Stimulated activated CD4-positive, alpha-beta T cell treated with anti-CD3 and anti-CD28 coated beads, TNF-alpha, amount 100 ng/mL, for 24 hours (primary cell): ENCODE results near the gene USP30.
A peak's percentile ranks its signal among the peaks of the same experiment; 100 is the strongest.

Experiments
- DNase-seq, 3 experiments: peaks; one replicate each; pipeline ENCODE4 v3.0.0-alpha.2; 2020; ENCODE audit warnings: low read depth in 3 of 3

USP30 gene

DNA sequence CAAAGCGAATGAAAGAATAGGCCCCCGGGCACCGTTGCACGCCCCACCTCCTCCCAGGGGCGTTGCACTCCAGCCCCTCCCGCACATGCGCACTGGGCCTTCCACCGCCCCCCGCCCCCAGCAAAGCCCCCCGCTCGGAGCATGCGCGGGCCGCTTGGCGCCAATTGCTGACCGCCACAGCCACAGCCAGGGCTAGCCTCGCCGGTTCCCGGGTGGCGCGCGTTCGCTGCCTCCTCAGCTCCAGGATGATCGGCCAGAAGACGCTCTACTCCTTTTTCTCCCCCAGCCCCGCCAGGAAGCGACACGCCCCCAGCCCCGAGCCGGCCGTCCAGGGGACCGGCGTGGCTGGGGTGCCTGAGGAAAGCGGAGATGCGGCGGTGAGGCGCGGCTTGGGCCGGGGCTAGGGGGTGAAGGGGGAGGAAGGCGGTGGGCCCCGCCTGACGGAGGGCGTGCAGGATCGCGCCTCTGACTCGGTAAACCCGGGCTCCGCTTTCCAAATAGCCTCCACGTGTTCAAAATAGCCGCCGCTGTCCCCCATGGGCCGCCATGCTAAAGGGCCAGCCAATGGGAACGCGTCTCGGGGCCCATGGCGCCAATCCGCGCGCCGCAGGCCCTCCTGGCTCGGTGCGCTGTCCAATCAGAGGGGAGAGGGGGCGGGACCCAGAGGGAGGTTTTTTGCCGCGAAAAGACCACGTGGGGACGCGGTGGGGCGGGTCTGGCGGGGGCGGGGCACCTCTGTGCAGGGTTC, 45.2 kb downstream of the USP30 start, which contains the start of gene UNG:
UNG (plus strand) TSS at position 163 of the 748 bp plus-strand sequence; CDS start at position 246, 83 bp downstream.
- peak; percentile 93 to 96 (median 96) for DNase-seq

DNA sequence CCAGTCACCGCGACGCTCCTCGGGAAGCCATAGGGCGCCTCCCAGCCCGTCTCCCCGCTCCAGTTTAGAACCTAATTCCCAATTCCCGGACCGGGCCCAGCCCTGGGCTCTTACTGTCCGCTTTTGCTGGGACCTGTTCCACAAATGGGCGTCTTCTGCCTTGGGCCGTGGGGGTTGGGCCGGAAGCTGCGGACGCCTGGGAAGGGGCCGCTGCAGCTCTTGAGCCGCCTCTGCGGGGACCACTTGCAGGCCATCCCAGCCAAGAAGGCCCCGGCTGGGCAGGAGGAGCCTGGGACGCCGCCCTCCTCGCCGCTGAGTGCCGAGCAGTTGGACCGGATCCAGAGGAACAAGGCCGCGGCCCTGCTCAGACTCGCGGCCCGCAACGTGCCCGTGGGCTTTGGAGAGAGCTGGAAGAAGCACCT, 45.8 kb downstream of the USP30 start:
- DNase-seq: no peak

DNA sequence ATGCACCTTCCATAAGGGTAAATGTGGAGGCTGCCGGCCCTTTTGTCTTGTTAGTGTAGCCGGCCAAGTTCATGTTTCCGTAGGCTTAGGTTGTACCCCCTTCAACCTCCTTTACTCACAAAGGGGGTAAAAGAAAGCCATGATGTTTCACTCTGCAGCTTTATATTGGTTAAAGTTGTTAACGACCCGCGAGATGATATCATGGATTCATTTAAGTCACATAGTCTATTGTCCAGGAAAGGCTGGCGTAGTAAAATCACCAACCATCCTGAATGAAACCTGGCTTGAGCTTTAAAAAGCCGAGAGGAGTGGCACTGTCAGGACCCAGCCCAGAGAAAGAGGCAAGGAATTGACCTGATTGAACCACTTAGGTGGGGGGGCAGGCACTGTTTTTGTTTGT, 46.3 kb downstream of the USP30 start:
- no peak for DNase-seq

DNA sequence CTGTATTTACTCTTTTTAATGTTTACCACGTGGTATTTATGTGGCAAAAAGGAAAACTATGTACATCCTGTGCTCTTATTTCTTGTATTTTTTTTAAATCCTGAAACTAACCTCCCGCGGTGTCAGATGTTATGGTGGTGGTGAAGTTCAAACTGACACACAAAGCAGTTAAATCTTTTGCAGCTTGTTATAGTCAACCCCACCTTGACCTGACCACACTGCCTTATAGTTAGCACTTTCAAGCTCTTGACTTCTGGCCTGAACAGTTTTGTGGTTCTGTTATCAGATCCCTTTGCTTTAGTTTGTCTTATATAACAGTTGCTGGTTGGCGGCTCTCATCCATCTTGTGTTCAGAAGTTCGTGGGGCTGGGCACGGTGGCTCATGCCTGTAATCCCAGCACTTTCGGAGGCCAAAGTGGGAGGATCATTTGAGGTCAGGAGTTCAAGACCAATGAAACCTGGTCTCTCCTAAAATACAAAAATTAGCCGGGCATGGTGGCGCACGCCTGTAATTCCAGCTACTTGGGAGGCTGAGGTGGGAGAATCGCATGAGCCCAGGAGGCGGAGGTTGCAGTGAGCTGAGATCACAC, 47.1 kb downstream of the USP30 start:
- no peak for DNase-seq

DNA sequence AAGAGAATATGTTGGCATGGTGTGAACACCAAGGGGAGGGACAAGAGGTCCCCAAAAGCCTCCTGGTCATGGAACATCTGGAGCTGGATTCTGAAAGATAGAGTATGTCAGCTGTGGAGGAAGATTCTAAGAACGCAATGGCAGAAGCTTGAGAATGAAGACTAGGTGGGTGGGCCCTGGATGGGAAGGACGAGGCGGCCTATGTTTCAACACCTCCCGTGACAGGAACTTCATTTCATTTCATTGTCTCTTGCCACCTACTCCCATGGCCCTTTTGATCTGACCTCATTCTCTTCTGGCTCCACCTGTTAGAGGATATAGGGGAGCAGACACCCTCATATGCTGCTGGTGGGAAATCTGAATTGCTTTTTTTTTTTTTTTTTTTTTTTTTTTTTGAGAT, 48.4 kb downstream of the USP30 start:
- DNase-seq: no peak

DNA sequence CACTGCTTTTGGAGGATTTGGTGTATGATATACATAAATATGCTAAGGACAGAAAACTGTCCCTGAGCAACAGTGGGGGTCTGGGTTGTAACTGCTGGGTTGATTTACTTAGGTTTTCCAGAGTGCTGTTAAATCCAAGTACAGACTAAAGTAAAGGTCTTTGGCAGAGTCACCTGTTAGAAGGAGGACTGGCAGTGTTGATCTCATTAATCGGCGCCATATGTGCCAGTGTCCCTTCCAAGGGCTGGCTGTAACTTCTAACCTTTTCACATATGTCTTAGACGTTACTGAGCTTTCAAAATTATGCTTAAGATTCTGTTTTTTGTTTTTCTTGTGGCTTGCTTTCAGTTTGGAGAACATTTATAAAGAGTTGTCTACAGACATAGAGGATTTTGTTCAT, 50.1 kb downstream of the USP30 start:
- DNase-seq: no peak

DNA sequence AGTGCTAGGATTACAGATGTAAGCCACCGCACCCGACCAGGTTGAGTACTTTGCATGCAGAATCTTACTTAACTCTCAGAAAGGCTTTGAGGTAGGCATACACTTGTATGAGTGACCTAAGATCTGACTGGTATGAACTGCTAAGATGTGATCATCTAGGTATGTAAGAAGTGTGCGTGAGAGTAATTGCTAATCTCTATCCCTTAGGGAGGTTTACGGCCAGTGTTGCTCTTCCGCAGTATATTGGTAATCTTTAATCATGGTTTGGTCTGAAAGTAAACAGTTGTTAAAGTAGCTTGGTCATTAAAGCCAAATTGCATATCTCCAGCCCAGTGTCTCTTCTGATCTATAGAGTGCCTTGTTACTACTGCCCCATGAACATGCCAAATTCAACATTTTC, 52.8 kb downstream of the USP30 start:
- DNase-seq: no peak

DNA sequence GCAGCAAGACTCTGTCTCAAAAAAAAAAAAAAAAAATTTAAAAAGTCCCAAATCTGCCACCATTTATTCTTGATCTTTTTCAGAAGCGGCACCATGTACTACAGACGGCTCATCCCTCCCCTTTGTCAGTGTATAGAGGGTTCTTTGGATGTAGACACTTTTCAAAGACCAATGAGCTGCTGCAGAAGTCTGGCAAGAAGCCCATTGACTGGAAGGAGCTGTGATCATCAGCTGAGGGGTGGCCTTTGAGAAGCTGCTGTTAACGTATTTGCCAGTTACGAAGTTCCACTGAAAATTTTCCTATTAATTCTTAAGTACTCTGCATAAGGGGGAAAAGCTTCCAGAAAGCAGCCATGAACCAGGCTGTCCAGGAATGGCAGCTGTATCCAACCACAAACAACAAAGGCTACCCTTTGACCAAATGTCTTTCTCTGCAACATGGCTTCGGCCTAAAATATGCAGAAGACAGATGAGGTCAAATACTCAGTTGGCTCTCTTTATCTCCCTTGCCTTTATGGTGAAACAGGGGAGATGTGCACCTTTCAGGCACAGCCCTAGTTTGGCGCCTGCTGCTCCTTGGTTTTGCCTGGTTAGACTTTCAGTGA, 57.5 kb downstream of the USP30 start:
- no peak for DNase-seq

DNA sequence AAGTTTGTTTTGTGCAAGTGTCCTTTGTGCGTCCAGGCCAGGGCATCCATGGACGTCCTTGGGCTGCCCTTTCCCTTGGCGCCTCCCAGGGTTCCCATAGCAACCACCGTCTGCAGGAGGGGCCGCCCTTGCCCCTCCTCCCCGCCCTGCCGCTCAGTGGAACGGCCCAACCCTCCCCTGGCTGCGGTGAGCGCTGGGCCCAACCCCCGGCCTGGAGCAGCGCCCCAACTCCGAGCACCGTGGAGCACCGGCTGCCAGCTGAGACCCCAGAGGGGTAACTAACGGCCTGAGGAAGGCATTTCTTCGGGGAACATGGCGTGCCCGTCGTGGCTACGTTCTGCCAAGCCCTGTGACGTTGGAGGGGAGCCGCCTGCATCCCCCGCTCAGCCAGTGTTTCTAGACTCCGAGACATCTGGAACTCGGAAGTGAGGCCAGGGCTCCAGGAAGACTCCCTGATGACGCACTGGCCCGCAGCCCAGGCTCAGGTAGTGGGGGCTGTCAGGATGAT, 58.7 kb downstream of the USP30 start:
- peak in 2 of 3 experiments; percentile 35 to 53 for DNase-seq

DNA sequence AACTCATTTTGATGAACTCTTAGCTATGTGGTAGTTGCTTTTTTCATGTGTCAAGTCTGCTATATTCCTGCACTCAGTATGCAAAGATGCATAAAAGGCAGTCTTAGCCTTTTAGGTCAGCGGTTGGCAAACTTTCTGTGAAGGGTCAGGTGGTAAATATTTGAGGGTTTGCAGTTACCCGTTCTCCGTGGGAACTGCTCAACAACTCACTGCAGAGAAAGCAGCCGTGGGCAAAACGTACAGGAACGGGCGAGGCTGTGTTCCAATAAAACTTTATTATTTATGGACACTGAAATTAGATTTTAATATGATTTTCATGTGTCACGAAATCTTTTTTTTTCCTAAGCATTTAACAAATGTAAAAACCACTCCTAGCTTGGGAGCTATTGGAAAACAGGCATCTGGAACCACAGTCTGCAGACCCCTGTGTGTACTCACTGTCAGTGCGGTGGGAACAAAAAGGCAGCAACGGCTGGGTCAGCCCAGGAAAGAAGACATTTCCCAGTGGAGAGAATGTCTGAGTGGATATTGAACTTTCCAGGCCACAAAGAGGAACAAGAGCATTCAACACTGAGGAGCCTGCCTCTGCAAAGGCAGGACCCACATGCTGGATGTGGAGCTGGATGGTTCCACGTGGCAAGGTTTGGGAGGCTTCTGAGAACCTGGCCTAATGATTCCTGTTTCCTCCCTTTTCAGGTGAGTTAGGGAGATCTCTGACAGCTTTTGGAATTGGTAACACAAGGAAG, 60.5 kb downstream of the USP30 start:
- no peak for DNase-seq

DNA sequence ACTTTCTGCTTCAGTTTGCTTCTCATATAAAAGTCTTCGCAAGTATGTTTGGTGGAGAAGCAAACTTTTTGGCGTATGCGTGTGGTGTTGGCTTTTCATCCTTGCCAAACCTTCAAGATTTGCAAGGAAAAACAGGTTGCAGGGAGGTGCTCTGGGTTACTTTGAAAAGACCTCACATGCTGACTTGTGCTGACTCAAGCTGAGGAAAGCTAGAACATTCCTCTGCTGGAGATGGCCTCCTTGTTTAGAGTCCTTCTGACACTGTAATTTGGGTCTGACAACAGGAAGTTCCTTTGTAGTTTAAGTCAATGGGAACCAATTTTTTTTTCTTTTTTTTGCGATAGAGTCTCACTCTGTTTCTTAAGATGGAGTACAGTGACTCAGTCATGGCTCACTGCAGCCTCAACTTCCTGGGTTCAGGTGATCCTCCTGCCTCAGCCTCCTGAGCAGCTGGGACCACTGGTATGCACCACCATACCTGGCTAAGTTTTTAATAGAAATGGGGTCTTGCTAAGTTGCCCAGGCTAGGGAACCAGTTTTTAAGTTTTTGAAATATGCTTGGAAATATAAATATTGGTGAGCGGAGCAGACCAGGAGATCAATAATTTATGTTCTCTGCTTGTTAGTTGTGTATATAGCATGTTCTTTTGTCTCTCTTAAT, 61.4 kb downstream of the USP30 start:
- no peak for DNase-seq

DNA sequence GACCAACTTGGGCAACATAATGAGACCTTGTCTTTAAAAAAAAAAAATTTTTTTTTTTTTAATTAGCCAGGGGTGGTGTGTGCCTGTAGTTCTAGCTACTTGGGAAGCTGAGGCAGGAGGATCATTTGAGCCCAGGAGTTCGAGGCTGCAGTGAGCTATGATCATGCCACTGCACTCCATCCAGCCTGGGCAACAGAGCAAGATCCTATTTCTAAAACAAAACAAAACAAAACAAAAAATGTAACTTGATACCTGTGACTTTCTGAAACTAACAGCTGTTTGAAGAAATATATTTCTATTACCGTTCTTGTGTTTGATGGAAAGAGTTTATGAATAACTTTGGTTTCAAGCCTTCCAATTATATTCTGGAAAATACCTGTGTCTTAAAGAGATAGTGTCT, 62.3 kb downstream of the USP30 start:
- DNase-seq: no peak

DNA sequence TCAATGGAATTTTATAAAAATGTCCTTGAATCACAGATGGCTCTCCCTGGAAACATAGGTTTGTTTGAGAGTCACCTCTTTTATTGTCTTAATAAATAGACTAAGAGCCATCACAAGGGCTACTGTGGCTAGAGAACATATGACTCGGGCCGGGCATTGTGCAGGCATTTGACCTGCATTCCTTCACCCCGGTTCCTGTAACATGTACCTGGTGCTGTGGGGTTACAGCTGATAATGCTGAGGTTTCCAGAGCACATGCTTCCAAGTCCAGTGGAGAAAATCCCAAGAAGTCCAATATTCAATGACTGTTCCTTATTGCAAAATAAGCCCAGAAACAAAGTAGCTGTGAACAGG, 63.0 kb downstream of the USP30 start:
- DNase-seq: no peak

DNA sequence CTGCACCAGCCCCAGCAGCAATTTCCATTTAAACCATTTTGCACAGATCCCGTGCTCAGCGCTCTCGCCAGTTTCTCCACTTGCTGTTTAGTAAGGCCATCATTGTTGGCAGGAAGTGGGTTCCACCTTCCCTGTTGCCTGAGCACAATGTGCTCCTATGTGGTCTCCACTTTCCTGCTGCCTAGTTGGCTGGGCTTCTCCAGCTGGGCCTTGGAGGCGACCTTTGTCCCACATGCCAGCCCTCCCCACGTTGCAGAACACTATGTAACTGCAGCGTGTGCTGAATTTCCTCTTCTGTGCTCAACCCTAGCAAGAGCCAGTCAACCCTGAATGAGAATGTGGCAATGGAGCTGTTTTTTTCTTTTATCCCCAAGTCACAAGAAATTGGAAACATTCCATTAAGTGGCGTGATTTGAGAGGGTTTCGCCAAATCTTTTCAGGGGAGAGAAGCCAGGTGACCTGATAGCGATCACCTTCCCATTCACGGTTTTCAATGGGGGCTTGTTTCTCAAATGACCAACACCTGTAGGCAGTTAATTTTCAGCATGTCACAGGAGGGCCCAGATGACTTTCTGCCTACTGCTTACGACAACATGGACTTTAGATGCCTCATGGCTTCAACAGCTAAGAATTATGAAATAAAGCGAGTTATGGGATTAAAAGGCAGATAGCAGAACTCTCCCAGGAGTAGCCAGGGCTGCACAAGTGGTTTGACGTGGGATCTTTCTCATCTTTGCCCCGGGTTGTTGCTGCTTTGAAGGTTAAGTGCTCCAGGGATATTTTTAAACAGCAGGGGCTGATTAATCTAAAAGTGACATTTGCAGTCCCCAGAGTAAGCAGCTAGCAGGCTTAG, 63.6 kb downstream of the USP30 start, which contains the start of gene ACACB:
ACACB (plus strand) TSS at position 830 of the 853 bp plus-strand sequence. CDS start 22,819 bp downstream, outside the sequence.
- no peak for DNase-seq

DNA sequence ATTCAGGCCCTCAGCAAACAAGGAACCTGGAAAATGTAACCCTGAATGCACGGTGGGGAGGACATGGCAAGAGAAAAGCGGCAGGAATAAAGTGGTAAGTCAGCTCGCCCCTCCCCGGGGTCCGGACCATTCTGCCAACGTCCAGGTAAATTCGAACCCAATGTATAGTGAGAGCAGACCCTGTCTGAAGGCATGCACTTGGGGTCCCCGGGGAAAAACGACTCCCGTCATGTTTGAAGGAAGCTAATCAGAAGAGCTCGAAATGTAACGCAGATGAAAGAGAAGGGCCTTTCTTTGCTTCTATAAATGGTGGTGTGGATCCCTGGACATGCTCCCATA, 64.2 kb downstream of the USP30 start:
- DNase-seq: no peak

DNA sequence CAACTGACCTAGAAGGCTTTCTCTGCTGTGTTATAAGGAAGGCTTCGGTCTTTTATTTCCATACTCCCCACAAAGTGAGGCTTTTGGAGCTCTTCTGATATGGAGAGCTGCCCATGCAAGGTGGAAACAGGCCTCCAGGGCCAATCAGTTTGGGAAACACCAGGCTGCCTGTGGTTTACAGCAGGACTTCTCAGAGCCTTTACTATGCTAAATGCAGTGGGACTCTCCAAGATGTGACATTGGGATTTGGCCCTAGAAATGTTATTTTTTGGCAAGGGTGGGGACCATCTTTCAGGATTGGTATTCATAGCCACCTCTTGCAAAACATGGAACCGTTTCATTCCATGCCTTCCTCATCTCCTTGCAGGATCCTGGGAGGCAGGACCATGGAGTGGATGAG, 67.7 kb downstream of the USP30 start:
- DNase-seq: no peak

DNA sequence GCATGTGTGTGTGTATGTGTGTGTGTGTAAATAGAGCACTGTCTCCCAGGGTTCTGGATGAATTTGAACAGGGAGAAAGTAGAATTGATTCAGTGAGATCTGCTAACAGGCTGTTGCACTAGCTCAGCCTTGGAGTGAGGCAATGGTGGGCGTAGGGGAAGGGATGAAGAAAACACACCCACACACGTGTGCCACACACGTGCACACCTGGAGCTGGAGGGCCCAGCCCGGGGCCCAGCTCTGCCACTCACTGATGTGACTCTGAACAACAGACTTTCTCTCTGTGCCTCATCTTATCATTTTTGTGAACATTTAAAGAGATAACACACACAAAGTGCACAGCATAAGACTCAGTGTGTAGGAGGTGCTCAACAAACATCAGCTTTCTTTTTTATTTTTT, 68.2 kb downstream of the USP30 start:
- no peak for DNase-seq

DNA sequence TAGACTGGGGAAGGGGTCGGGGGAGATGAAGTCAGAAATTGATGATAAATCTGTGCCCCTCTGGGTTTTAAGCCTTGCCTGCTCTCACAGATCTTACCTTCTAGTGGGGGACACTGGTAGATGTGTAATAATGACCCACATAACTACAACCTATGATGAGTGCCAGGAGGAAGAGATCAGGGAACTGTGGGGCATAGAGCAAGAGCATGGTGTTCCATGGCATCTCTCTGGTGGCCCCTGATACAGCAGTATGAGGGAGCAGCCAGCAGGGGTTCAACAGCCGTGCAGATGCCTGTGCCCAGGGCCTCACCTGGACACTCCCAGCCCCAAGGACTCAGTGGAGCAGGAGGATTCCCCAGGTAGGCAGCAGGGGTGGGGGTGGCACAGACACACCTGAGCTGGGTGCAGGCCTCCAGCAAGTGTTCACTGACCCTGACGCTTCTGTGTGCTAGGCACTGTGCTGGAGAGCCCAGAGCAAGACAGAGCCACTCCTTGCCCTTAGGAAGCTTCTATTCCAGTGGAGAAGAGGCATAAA, 69.0 kb downstream of the USP30 start:
- DNase-seq: no peak

DNA sequence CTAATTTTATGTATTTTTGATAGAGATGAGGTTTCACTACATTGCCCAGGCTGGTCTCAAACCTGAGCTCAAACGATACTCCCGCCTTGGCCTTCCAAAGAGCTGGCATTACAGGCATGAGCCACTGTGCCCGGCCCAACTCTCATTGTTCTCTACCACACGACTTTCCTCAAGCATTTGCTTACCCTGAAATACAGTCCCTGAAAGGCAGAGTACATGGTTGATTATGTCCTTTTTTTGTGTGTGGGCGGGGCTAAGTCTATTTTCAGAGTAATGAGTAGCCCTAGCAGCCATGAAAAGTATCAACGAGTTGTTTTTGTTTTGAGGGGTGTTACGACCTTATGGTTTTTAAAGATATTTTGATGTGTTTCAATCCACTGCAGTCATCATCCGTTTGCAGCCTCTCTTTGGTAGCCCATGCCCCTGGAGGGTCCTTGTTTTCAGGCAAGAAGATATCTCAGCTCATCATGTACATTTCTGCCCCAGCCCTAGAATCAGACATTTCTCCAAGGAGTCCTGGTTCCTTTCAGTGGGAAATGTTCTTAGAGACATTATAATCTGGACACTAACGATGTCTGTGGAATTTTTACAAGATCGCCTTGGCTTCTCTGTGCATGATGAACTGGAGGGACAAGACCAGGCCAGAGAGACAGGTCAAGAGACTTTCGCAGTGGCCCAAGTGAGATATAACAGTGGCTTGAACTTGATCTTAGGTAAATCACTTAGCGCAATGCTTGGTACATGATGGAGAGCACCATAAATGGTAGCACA, 72.7 kb downstream of the USP30 start:
- DNase-seq: no peak

DNA sequence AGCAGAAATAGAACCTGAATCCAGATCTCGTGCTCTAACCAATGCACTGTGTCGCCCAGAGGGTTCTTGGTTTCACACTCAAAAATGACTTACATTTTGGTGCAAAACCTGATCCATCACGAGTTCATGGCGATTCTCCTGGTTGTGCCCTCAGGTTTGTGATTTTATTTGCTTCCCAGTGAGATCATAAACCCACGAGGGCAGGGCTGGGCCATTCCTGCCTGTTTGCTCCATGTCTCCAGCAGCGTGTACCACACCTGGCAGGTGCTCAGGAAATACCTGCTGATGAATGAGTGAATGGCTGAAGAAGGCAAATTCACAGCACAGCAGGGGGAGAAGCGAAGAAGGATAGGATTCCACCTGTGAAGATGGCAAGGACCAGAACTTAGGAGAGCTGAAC, 73.4 kb downstream of the USP30 start:
- no peak for DNase-seq
